Measurements from ENCODE around the gene WNT8B. TPM values are rescaled to one million over a fixed set of nuclear protein-coding genes. Genes with fewer than 3 reads are reported as not detected.
A peak's percentile ranks its signal among the peaks of the same experiment; 100 is the strongest.

WNT8B gene
- total RNA-seq, 1 donor from 2014 or later: not detected

DNA sequence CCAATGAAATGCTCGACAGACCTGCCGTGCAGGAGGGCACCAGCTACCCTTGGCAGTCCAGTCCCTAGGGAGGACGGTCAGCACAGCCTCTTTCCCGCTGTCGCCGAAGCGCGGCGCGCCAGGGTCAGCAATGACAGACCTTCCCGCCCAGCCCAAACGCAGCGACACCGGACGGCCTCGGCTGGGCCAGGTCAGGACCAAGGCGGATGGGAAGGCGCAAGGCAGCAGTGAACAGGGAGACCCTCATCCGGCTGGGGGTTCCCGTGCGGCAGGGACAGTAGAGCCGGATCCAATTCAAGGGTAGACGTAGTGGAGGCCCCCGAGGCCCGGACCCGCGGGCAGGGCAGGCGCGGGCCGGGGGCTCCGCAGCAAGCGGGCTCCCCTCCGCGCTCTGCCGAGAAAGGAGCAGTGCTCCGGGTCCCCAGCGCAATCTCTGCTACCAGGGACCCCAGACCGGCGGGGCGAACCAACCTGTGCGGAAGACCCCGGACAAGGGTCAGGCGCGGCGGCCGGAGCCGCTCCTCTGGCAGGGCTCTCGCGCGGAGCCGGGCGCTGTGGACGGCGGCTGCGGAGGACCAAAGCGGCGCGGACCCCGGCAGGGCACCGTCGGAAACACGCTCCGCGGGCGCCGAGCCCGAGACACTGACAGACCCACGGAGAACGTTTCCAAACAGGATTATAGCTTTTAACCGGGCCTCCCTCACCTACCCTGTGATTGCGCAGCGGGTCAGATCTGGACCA, 56.7 kb downstream of the WNT8B start, which contains the start of gene SEC31B:
SEC31B (minus strand) TSS at position 551 of the 741 bp plus-strand sequence. CDS start 2,909 bp downstream, outside the sequence.
- no peak within 1 kb of the TSS for H3K27ac Mint-ChIP-seq (ENCODE audit: unreplicated experiment)
- DNase-seq: peak; percentile 79
- no peaks in the 10 kb centered on the region for H3K4me1 Mint-ChIP-seq (ENCODE audit: low read depth, unreplicated experiment)
- H3K36me3 Mint-ChIP-seq (ENCODE audit: unreplicated experiment): no peaks in the 10 kb centered on the region
- H3K4me3 Mint-ChIP-seq (ENCODE audit: unreplicated experiment): peak within 1 kb of the TSS; percentile 92
- H3K27me3 Mint-ChIP-seq (ENCODE audit: unreplicated experiment): peaks cover 4% of the 10 kb centered on the region
- TF ChIP-seq CTCF (IDR thresholded peaks at IDR 0.05; ENCODE audit: partially characterized antibody, unreplicated experiment): no peak
- peaks cover 1% of the 10 kb centered on the region for H3K9me3 Mint-ChIP-seq (ENCODE audit: unreplicated experiment)

DNA sequence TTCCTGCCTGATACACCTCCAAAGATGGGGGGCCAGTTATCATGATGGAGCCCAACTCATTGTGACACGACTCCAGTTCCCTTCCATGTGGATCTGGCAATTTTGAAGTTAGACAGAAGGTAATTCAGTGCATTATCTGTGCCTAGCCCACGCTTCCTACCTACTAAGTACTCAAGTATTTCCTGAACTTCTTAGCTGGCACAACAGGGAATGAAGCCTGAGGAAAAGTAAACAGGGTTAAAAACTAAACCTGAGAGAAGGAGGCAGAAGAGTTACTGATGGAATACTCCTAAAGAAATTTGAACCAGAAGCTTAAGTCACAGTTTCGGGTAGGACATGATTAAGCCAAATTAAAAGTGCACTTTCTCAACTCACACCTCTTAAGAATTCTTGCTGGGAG, 58.0 kb downstream of the WNT8B start:
- Mint-ChIP-seq H3K4me1 (ENCODE audit: low read depth, unreplicated experiment) (no peaks in the 10 kb centered on the region), H3K27ac (ENCODE audit: unreplicated experiment) (no peak overlapping the region), H3K4me3 (ENCODE audit: unreplicated experiment) (no peak overlapping the region), H3K9me3 (ENCODE audit: unreplicated experiment) (peaks cover 3% of the 10 kb centered on the region), H3K36me3 (ENCODE audit: unreplicated experiment) (no peaks in the 10 kb centered on the region), H3K27me3 (ENCODE audit: unreplicated experiment) (peaks cover 4% of the 10 kb centered on the region)
- no peak for TF ChIP-seq CTCF (IDR thresholded peaks at IDR 0.05; ENCODE audit: partially characterized antibody, unreplicated experiment)
- DNase-seq: no peak

- no peak for DNase-seq
- Mint-ChIP-seq H3K27ac (ENCODE audit: unreplicated experiment) (no peak overlapping the region), H3K4me3 (ENCODE audit: unreplicated experiment) (no peak overlapping the region), H3K9me3 (ENCODE audit: unreplicated experiment) (peaks cover 3% of the 10 kb centered on the region), H3K4me1 (ENCODE audit: low read depth, unreplicated experiment) (peaks cover 4% of the 10 kb centered on the region), H3K27me3 (ENCODE audit: unreplicated experiment) (peaks cover 2% of the 10 kb centered on the region), H3K36me3 (ENCODE audit: unreplicated experiment) (no peaks in the 10 kb centered on the region)
- TF ChIP-seq CTCF (IDR thresholded peaks at IDR 0.05; ENCODE audit: partially characterized antibody, unreplicated experiment): no peak
These were observed 59.4 kb downstream of the WNT8B start for GRCh38 chr10:100522107-100522801.

GRCh38 chr10:100522945-100523344, 60.1 kb downstream of the WNT8B start:
- H3K4me3 Mint-ChIP-seq (ENCODE audit: unreplicated experiment): no peak overlapping the region
- peaks cover 3% of the 10 kb centered on the region for H3K9me3 Mint-ChIP-seq (ENCODE audit: unreplicated experiment)
- no peak overlapping the region for H3K27ac Mint-ChIP-seq (ENCODE audit: unreplicated experiment)
- no peak for TF ChIP-seq CTCF (IDR thresholded peaks at IDR 0.05; ENCODE audit: partially characterized antibody, unreplicated experiment)
- no peaks in the 10 kb centered on the region for H3K36me3 Mint-ChIP-seq (ENCODE audit: unreplicated experiment)
- DNase-seq: no peak
- peaks cover 4% of the 10 kb centered on the region for H3K4me1 Mint-ChIP-seq (ENCODE audit: low read depth, unreplicated experiment)
- peaks cover 2% of the 10 kb centered on the region for H3K27me3 Mint-ChIP-seq (ENCODE audit: unreplicated experiment)

DNA sequence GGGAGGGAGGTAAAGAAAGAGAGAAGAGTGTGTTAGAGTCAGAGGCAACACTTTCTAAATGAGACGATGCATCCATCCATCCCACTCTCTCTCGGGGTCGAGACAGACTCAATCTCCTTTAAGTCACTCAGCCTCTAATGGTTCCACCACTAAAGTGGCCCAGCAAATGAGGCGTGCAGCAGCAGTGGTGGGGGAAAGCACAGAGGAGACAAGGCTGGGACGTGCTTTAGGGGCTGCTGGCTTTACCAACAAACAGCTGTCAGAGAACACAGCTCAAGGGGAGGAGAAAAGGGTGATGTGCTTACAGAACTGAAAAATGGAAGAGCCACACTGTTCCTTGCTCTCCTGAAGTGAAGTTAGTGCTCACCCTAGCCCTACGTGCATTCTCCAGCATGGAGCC, 61.4 kb downstream of the WNT8B start:
- Mint-ChIP-seq H3K36me3 (ENCODE audit: unreplicated experiment) (no peaks in the 10 kb centered on the region), H3K4me3 (ENCODE audit: unreplicated experiment) (no peak overlapping the region)

More for the DNA sequence above, 61.4 kb downstream of the WNT8B start:
- Mint-ChIP-seq H3K9me3 (ENCODE audit: unreplicated experiment) (peaks cover 3% of the 10 kb centered on the region), H3K4me1 (ENCODE audit: low read depth, unreplicated experiment) (peaks cover 7% of the 10 kb centered on the region), H3K27me3 (ENCODE audit: unreplicated experiment) (peaks cover 2% of the 10 kb centered on the region), H3K27ac (ENCODE audit: unreplicated experiment) (no peak overlapping the region)
- DNase-seq: no peak
- no peak for TF ChIP-seq CTCF (IDR thresholded peaks at IDR 0.05; ENCODE audit: partially characterized antibody, unreplicated experiment)

Measured in glutamatergic neuron (in vitro differentiated cells).